Measurements from ENCODE around the gene CARD10. TPM values are rescaled to one million over a fixed set of nuclear protein-coding genes. Genes with fewer than 3 reads are reported as not detected.

Gene CARD10, protein sequence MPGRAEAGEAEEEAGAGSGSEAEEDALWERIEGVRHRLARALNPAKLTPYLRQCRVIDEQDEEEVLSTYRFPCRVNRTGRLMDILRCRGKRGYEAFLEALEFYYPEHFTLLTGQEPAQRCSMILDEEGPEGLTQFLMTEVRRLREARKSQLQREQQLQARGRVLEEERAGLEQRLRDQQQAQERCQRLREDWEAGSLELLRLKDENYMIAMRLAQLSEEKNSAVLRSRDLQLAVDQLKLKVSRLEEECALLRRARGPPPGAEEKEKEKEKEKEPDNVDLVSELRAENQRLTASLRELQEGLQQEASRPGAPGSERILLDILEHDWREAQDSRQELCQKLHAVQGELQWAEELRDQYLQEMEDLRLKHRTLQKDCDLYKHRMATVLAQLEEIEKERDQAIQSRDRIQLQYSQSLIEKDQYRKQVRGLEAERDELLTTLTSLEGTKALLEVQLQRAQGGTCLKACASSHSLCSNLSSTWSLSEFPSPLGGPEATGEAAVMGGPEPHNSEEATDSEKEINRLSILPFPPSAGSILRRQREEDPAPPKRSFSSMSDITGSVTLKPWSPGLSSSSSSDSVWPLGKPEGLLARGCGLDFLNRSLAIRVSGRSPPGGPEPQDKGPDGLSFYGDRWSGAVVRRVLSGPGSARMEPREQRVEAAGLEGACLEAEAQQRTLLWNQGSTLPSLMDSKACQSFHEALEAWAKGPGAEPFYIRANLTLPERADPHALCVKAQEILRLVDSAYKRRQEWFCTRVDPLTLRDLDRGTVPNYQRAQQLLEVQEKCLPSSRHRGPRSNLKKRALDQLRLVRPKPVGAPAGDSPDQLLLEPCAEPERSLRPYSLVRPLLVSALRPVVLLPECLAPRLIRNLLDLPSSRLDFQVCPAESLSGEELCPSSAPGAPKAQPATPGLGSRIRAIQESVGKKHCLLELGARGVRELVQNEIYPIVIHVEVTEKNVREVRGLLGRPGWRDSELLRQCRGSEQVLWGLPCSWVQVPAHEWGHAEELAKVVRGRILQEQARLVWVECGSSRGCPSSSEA
- total RNA-seq (2021): 17.1 and 17.7 TPM in 2 replicates
- long read RNA-seq, partial matches to known transcripts: 8 of 13 reads
- long read RNA-seq, other reads (novel, unspliced or antisense): 3 of 13 reads

DNA sequence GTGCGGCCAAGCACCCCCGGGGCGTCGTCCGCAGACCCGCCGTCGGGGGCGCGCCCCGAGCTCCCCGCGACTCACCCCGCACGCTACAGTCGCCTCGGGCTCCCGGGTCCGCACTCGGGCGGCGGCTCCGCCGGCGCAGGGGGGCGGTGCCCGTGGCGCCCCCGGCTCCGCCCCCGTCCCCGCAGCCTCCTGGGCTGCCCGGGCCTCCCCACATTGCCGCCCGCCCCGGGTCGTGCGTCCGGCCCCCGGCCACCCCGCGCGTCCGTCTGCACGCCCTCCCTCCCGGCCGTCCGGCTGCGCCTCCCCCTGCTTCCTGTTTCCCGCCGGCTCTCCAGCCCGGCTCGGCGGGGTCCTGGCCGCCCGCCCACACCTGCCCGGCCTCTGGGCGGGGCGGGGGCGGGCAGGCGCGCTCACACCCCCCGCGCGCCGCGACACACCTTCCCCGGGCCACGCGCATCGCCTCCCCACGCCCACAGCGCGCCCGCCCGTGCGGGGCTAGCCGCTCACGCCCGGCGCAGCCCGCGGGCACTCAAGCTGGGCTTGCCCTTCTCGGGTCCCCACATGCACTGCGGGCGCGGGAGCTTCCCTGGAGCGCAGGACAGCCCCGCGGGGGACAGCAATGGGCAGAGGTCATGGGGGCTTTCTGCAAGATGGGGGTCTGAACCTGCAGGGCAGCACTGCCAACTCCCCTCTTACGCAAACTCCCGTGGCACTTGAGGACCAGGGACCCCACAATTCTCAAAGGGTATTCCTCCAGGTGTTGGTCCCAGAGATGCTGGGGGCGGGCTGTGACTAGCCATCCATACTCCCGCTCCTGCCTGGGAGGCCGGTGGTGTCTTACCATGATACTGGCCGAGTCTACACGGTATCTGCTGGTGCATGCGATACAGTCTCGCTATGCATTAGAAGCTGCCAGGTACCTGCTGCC is at the start of gene CARD10:
Gene CARD10, minus strand, starts transcription at position 148 of the 928 bp plus-strand sequence. CDS start 215 bp downstream, outside the sequence.
- Histone ChIP-seq H3K9ac (ENCODE audit: extremely low read depth, insufficient read length, low read length) (no peak within 1 kb of the TSS), H3K18ac (ENCODE audit: insufficient read length, low read depth, low read length) (no peak within 1 kb of the TSS), H2AFZ (ENCODE audit: low read length) (no peak within 1 kb of the TSS), H2BK5ac (ENCODE audit: insufficient read length, low read length) (no peak within 1 kb of the TSS), H3K79me1 (ENCODE audit: insufficient read depth, low read depth, low read length, poor library complexity, severe bottlenecking) (no peaks in the 10 kb centered on the region), H4K5ac (ENCODE audit: insufficient read length, low read depth, low read length) (no peak within 1 kb of the TSS), H2BK12ac (ENCODE audit: insufficient read length, low read depth, low read length) (no peak within 1 kb of the TSS), H3K79me2 (ENCODE audit: insufficient read depth, low read length) (no peaks in the 10 kb centered on the region), H4K8ac (replicated peaks; ENCODE audit: insufficient read length, low read depth, low read length) (no peak within 1 kb of the TSS), H3K4me1 (ENCODE audit: insufficient read depth, low read length) (no peaks in the 10 kb centered on the region; the same call in 1 of the 2 replicates), H3K56ac (ENCODE audit: insufficient read length, low read depth, low read length) (no peak within 1 kb of the TSS), H3K9me3 (ENCODE audit: control insufficient read depth, low read depth, low read length) (no peaks in the 10 kb centered on the region), H4K91ac (ENCODE audit: insufficient read length, low read depth, low read length) (no peak within 1 kb of the TSS), H3K4ac (ENCODE audit: low read depth, low read length) (no peak within 1 kb of the TSS), H3K27ac (ENCODE audit: insufficient read length, low read depth, low read length) (no peak within 1 kb of the TSS), H3K4me2 (ENCODE audit: insufficient read depth, insufficient read length, low read length) (peak within 1 kb of the TSS; percentile 58), H2BK120ac (ENCODE audit: low read depth, low read length, poor library complexity, severe bottlenecking) (no peak within 1 kb of the TSS), H3K23ac (ENCODE audit: insufficient read length, low read depth, low read length) (no peak within 1 kb of the TSS), H2BK20ac (ENCODE audit: low read depth, low read length, poor library complexity, severe bottlenecking) (no peak within 1 kb of the TSS), H3K14ac (ENCODE audit: insufficient read depth, low read length) (peak within 1 kb of the TSS; percentile 42; the same call in 1 of the 2 replicates), H3T11ph (ENCODE audit: low read length) (no peak within 1 kb of the TSS), H4K20me1 (ENCODE audit: control insufficient read depth, insufficient read depth, insufficient read length) (no peaks in the 10 kb centered on the region), H3K27me3 (ENCODE audit: insufficient read depth, low read length) (no peaks in the 10 kb centered on the region; the same call in 1 of the 2 replicates), H3K23me2 (ENCODE audit: insufficient read length, low read depth, low read length, poor library complexity, severe bottlenecking) (peaks cover 4% of the 10 kb centered on the region), H2BK15ac (ENCODE audit: low read depth, low read length) (no peak within 1 kb of the TSS), H2AK5ac (ENCODE audit: insufficient read length, low read length) (no peak within 1 kb of the TSS)
- WGBS (ENCODE audit: extremely low coverage, insufficient read length, low lambda C conversion rate): no CpG with 5 or more reads among the region's 99 CpGs
- Mint-ChIP-seq H3K9me3 (peaks cover 0 to 4% of the 10 kb centered on the region in 2 experiments; a peak in 2 of 5 replicates), H3K4me3 (peak within 1 kb of the TSS; percentile 65 to 82), H3K4me1 (peaks cover 10 to 16% of the 10 kb centered on the region in 2 experiments), H3K36me3 (ENCODE audit: insufficient read depth in 1 of 3, low read depth in 3 of 3) (peaks cover 0 to 14% (median 6%) of the 10 kb centered on the region in 3 experiments; a peak in 4 of 7 replicates), H3K27me3 (ENCODE audit: low read depth) (peaks cover 44% of the 10 kb centered on the region), H3K27ac (no peak within 1 kb of the TSS)
- no peak for TF ChIP-seq CTCF (conservative IDR thresholded peaks at IDR 0.05)
- DNase-seq: no peak
